HG02840 (cell line): ENCODE results near the gene DST.

ENCODE experiments used
- ATAC-seq: cut with Tn5 transposase; IDR thresholded peaks from one replicate; pipeline ENCODE4 v1.9.1; 2021; ENCODE audit warnings: mild to moderate bottlenecking, moderate library complexity, moderate number of reproducible peaks; ENCODE audit not compliant: unreplicated experiment, low FRiP score

Gene DST

GRCh38 chr6:56642366-56643261 lies at the start of gene DST:
DST (minus strand) TSS chr6:56642889.
- ATAC-seq: no peak

- ATAC-seq: no peak
Measured at GRCh38 chr6:56691814-56692213, 49.1 kb upstream of the DST start.

GRCh38 chr6:56691286-56691595 lies 48.6 kb upstream of the DST start:
- no peak for ATAC-seq

GRCh38 chr6:56690519-56691285 lies 48.0 kb upstream of the DST start:
- no peak for ATAC-seq

- ATAC-seq: no peak
Measured at GRCh38 chr6:56689663-56690062, 47.0 kb upstream of the DST start.

GRCh38 chr6:56689114-56689513 lies 46.4 kb upstream of the DST start:
- ATAC-seq: no peak

- no peak for ATAC-seq
Measured at GRCh38 chr6:56688521-56688920, 45.8 kb upstream of the DST start.

- no peak for ATAC-seq
Measured at GRCh38 chr6:56687551-56687950, 44.9 kb upstream of the DST start.

GRCh38 chr6:56686429-56686828 lies 43.7 kb upstream of the DST start:
- ATAC-seq: no peak

- ATAC-seq: no peak
Measured at GRCh38 chr6:56685994-56686393, 43.3 kb upstream of the DST start.

GRCh38 chr6:56685102-56685733 lies 42.5 kb upstream of the DST start:
- ATAC-seq: no peak

- ATAC-seq: no peak
Measured at GRCh38 chr6:56684342-56685101, 41.8 kb upstream of the DST start.

- no peak for ATAC-seq
Measured at GRCh38 chr6:56683882-56684281, 41.2 kb upstream of the DST start.

- no peak for ATAC-seq
Measured at GRCh38 chr6:56682635-56683034, 39.9 kb upstream of the DST start.

- ATAC-seq: no peak
Measured at GRCh38 chr6:56677559-56677958, 34.9 kb upstream of the DST start.

GRCh38 chr6:56671651-56672461 lies 29.2 kb upstream of the DST start:
- no peak for ATAC-seq

GRCh38 chr6:56671160-56671559 lies 28.5 kb upstream of the DST start:
- no peak for ATAC-seq

- no peak for ATAC-seq
Measured at GRCh38 chr6:56669041-56669440, 26.4 kb upstream of the DST start.

- ATAC-seq: no peak
Measured at GRCh38 chr6:56668158-56668557, 25.5 kb upstream of the DST start.

- no peak for ATAC-seq
Measured at GRCh38 chr6:56667336-56667735, 24.6 kb upstream of the DST start.
